EH (cell line): Measurements from ENCODE around the gene ADCY9.

Experiments
- DNase-seq: peaks from one replicate; pipeline ENCODE4 v3.0.0-alpha.2; 2015; ENCODE audit warnings: low read depth

ADCY9 gene

DNA sequence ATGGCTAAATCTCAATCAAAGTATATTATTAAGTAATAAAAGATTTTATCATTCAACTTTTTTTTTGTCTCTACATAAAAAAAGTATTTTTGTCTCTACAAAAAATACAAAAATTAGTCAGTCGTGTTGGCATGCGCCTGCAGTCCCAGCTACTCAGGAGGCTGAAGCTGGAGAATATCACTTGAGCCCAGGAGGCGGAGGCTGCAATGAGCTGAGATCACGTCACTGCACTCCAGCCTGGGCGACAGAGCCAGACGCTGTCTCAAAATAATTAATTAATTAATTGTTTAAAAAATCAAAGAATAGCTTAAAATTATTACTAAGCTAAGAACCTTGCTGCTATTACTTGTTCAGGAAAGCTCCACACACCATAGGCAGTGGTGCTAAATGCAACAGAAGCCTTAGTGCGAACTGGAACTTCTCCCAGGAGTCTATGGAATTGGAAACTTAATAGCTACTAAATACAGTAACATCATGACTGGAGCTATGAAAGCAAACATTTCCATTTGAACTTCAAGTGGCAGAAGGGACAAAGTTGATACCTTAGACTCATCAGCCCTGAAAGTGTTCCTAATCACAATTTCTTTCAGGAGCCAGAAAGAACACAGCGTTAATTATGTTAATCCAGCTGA, 22.6 kb downstream of the ADCY9 start:
- DNase-seq, result peak; percentile 43

DNA sequence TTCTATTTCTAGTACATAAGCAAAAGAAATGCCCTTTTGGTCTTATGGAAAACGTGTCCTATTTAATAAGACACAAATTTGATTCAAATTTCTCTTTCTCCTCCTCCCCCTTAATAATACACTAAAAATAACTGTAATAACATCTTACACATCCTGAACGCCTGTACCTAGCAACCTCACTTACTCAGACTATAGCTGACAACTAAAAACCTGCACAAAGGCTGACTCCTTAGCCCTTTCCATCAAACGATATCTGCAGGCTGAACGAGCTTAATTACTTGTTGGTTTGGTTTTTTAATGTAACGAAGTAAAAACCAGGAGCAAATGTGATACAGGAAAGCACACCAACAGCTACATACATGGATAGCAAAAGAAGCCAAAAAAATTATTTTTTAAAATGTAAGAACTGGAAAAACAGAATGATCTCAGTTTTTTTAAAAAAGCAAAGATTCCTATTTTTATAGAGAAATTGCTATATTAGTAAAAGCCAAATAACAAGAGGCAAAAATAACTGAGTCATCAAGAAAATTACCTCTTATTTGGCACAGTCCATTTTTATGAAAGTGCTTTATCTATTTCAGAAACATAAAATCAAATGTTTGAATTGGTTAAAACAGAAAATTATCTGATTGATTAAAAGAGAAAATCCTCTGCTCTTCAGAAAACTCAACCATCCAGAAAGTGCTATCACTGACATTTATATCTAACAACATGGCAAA, 23.5 kb downstream of the ADCY9 start:
- DNase-seq, result no peak

DNA sequence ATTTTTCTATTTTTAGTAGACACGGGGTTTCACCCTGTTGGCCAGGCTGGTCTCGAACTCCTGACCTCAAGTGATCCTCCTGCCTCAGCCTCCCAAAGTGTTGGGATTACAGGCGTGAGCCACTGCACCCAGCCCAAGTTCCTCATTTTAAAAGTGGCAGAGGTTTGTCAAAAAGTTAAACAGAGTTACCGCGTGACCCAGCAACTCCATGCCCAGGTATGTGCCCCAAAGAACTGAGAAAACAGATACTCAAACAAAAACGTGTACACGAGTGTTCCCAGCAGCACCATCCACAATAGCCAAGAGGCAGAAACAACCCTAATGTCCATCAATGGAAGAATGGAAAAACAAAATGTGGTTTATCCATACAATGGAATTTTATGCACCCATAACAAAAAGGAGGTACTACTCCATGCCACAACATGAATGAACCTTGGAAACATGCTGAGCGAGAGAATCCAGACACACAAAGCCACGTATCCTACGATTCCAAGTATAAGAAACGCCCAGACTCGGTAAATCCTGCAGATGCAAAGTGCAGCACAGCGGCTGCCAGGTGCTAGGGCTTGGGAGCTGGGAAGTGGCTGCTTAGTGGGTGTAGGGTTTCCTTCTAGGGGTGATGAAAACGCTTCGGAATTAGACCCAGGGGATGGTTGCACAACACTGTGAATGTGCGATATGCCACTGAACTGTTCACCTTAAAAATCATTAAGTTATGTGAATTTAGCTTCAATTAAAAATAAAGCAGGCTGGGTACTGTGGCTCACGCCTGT, 24.8 kb downstream of the ADCY9 start:
- no peak for DNase-seq

DNA sequence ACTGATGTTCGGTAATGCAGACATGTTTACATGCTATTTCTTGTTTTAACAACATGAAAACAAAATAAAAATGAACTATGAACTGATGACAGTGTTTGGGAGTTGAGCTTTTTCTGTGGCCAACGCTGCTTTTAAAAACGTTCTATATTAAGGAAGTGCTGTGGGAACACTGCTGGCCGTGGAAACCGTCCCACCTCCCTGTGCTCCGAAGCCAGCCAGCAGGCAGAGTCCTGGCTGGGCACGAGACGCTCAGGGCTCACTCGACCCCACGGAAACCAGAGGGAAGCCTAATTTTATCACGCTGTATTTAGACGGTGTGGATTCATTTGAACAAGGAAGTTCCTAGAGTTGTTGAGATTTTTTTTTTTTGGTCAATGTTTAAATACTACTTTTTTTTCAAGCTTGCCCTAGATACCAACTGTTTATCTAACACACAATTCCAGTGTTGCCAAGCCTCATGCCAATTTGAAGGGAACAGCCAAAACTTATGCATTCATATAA, 25.8 kb downstream of the ADCY9 start:
- peak; percentile 16 for DNase-seq

DNA sequence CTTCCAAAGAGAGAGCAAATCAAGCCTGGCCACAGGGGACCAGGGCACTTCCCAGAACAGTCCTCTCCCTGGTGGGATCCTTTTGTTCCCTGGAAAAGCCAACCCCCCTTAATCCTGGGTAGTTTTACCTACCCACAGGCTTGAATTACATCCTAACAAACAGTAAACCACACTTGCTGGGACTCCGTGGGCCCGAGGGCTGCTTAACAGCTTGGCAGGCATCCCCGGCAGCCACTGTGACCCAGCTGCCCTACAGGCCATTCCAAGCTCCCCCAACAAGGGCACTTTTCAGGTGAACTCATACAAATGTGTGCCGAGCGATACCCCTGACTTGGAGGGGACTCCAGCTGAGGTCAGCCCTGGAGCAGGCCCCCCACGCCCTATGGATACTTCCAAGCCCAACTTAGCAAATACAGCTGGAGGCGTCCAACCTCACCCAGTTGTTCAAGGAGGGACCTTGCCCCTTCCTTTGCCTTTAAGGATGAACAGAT, 26.4 kb downstream of the ADCY9 start:
- DNase-seq, result no peak

DNA sequence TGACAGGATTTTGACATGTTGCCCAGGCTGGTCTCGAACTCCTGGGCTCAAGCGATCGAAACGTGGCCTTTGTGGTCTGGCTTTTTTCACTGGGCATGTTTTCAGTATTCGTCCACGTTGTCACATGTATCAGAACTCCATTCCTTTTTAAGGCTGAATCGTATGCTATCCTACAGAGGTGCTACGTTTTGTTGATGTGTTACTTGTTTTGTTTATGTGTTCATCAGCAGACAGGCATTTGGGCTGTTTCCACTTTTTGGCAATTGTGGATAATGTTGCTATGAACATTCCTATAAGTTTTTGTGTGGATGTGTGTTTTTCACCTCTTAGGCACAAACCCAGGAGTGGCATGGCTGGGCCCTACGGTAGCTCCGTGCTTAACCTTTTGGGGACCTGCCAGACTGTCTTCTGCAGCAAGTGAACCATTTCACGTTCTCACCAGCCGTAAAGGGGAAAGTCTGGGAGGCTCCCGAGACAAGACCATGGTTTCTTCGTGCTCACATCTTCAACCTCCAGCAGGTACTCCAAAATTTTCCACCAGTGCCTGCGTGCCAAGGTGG, 26.9 kb downstream of the ADCY9 start:
- no peak for DNase-seq

DNA sequence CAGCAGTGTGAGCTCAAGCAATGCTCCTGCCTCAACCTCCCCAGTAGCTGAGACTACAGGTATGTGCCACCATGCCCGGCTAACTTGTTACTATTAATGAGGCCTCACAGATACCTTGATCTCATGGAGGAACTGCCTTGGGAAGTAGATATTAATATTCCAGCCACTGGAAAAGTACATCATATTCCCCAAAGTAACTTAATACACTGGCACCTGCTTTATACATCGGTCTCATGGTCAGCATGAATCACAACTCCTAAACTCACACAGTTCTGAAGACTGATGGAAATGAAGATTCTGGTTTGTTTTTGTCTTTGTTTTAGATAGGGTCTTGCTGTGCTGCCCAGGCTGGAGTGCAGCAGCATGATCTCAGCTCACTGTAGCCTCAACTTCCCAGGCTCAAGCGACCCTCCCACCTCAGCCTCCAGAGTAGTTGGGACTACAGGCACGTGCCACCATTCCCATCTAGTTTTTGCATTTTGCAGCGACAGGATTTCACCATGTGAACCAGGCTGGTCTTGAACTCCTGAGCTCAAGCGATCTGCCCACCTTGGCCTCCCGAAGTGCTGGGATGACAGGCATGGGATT, 28.2 kb downstream of the ADCY9 start:
- DNase-seq, result no peak

DNA sequence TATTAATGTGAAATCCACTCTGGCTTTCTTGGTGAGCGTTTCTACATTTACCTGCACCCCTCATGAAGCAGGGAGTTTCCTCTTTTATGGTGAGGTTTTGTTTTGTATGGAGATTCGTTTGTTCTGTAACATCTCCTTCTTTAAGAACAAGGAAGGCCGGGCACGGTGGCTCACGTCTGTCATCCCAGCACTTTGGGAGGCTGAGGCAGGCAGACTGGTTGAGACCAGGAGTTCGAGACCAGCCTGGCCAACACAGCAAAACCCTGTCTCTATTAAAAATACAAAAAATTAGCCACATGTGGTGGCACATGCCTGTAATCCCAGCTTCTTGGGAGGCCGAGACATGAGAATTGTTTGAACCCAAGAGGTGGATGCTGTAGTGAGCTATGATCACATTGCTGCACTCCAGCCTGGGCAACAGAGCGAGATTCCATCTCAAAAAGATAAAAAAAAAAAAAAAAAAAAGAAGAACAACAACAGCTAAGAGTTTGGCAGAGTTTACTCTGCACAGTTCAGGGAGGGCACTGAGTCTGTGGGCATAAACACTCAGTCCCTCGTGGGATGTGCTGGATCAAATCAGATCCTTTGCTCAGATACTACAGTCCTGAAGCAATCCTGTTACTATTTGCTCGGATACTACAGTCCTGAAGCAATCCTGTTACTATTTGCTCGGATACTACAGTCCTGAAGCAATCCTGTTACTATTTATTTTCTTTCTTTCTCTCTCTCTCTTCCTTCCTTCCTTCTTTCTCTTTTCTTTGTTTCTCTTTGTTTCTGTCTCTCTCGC, 28.9 kb downstream of the ADCY9 start:
- no peak for DNase-seq

DNA sequence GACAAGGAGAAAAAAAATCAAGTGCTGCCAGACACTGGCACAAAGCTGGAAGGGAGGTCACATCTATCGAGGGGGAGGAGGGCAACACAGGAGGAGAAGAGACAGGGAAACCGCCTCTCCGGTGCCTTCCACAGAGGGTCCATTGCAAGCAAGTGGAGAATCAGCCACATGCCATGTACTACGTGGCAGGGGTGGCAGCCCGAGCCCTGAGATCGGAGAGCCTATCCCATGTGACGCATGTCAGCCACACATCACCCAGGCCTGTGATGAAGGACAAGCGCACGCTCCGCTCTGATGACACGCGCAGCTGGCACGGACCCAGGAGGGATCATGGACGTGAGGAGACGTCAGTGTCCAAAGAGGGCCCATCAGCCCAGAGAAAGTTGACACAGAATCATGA, 30.1 kb downstream of the ADCY9 start:
- DNase-seq, result no peak

DNA sequence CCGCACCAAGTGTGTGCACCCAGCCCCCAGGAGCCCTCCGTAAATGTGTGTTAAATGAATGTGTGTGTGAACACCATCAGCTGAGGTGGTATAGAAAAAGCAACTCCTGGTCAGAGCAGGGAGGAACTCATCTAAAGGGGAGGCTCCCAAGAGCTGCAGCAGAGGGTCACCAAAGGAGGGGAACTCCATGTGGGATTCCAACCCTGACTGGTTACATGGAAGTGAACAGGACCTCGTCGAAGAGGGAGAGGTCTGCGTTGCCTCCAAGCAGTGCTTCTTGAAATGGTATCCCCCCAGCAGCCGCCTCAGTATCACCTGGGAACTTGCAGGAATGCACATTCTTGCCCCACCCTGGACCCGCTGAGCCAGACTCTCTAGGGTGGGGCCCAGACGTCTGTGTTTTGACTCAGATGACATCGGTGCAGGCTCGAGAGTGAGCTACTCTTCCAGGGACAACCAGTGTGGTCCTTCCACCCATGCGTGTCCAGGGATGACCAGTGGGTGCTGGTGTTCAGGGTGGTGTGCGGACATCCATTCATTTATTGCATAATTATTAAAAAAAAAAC, 30.8 kb downstream of the ADCY9 start:
- DNase-seq, result no peak

DNA sequence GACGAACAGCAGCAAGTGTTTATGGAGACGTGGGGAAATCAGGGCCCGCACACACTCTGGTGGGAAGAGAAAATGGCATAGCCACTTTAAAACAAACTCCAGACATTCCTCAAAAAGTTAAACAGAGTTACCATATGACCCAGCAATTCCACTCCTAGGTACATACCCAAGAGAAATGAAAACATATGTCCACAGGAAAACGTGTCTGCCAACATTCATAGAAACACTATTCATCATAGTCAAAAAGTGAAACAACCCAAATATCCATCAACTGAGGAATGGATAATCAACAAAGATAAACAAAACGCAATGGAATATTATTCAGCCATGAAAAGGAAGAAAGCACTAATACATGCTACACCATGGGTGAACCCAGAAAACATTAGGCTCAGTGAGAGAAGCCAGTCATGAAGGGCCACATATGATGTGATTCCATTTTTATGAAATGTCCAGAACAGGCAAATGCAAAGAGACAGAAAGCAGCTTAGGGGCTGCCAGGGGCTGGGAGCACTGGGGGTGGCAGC, 32.8 kb downstream of the ADCY9 start:
- DNase-seq, result no peak

DNA sequence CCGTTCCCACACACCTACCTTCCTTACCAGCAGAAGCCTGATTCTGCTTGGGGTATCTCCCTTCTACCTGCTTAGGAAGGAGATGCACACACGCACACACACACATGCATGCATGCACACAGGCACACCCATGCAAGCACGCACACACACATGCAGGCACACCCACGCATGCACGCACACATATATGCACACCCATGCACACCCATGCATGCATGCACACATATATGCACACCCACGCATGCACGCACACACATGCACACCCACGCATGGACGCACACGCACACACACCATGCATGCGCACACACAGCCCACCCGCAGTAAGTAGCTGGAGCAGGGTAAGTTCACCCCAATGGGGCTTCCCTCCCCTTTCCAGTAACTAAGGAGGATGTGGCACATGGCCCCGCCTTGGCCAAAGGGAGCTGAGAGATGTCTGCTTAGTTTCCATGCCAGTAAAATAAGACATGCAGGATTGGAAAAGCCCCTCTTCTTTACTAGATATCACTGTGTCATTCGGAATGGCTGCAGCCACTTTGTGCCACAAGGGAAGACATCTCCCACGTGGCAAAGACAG, 33.7 kb downstream of the ADCY9 start:
- DNase-seq, result no peak

DNA sequence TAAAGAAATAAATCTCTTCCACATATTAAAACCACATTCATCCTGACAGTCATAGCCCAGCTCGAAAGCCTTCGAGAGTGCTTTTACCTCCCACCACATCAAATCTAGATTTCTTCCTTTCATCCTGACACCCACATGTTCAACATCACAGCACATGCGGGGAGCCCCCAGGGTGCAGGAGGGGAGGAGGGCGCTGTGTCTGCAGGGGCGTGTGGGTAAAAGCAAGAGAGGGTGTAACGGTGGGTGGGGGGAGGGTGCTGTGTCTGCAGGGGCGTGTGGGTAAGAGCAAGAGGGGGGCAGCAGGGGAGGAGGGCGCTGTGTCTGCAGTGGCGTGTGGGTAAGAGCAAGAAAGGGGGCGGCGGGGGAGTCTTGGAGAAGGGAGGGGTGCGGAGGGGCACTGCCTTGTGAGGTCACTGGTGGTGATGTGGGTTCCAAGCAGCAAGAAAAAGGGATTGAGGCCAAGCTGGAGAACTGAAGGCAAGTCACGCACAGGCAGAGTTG, 34.7 kb downstream of the ADCY9 start:
- DNase-seq, result peak; percentile 37

DNA sequence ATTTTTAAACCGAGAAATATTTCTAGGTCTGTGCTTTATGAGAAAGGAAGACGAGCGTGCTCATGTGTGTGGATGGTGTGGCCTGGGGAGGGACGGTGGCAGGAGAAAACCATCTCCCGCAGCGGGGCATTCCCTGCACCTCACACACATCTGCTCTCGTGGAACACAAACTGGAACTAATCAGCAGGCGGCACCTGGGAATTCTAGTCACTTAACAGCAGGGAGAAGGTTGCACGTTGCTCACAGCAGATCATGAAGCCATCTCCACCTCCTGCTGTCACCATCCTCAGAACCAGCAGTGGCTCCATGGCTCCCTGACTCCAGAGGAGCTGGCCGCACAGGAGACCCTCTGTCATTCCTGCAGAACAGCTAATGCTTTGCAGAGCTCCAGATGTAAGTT, 35.2 kb downstream of the ADCY9 start:
- no peak for DNase-seq

DNA sequence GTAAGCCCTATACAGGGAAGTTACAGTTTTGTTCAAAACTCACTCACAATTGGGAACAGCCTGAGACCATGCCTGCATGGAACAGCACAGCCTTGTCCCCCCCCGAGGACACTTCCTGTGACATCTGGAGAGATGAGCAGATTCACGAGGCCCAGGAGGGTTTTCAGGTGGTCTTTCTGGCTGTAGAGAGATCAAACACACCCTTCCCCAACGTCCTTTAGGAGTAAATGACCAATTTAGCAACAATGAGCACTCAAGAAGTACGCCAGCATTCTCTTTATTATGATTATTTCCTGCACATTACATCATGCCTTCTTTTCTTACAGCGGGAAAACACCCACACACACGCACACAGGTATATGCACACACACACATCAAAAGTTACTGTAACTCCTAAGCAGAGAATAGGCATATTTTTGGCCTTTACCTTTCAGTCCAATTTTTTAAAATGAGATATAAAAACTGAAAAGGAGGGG, 39.0 kb downstream of the ADCY9 start:
- no peak for DNase-seq

DNA sequence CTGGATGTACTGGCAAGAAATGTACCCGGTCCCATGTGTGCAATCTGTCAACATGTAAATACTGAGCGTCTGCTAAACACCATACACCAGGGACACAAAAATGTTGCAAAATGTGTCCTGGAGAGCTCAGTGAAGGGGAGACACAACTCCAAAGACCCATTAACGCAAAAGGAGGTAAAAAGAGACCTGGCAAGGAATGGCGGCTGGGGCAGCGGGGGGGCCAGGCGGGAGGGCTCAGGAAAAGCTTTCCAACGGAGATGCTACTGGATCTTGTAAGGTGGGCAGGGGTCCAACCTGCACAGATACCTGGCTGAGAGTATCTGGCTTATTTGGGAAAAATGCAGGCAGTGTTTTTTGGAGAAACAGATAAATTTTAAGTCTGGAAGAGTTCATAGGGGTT, 40.7 kb downstream of the ADCY9 start:
- no peak for DNase-seq

DNA sequence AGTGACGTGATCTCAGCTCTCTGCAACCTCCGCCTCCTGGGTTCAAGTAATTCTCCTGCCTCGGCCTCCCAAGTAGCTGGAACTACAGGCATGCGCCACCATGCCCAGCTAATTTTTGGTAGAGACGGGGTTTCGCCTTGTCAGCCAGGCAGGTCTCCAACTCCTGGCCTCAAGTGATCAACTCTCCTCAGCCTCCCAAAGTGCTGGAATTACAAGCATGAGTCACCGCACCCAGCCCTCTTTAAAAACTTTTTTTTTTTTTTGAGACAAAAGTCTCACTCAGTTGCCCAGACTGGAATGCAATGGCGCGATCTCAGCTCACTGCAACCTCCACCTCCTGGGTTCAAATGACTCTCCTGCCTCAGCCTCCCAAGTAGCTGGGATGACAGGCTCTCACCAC, 43.1 kb downstream of the ADCY9 start:
- DNase-seq, result peak; percentile 64

DNA sequence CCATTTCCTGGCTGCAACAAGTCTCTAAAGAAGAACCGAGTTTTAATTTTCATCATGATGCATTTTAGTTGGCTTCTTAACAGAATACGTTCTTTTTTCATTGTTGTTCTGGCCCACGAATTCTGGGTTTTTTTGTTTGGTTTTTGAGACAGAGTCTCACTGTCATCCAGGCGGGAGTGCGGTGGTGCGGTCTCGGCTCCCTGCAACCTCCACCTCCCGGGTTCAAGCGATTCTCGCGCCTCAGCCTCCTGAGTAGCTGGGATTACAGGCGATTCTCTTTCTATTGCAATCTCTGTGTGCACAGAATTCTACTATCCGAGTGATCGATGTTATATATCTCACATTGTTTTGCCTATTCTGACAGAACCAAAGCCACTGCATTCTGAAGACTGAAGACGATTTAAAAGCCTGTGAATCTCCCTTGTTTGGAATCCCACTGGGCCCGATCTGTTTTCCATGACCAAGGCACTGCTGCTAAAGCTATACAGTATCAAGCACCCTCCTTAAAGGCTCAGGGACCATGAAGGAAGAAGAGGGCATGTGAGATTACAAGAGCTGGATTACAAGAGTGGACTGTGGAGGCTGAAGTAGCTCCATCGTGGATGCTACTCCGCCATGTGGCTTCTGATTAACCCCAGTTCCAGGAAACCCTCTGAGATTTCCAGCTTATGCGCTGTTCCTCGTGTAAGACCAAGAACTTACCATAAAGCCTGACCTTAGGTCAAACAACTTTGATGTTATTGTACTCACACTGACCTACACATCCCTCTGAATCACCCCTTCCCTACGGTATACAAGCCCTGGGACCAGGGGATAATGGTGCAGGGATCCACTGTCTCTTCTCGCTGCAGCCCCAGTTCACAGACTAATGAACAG, 44.3 kb downstream of the ADCY9 start:
- DNase-seq, result no peak

DNA sequence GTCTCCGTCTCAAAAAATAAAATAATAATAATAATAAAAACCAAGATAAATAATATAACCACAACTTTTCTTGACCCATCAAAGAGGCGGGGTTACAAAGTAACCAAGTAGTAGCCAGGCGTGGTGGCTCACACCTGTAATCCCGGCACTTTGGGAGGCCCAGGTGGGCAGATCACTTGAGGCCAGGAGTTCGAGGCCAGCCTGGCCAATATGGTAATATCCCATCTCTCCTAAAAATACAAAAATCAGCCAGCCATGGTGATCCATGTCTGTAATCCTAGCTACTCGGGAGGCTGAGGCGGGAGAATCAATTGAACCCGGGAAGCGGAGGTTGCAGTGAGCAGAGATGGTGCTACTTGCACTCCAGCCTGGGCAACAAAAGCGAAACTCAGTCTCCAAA, 45.3 kb downstream of the ADCY9 start:
- DNase-seq, result no peak
